Adrenal gland (tissue), 5 donors: Measurements from ENCODE around the gene HSBP1.

ENCODE experiments used
- POLR2A ChIP-seq, 2 donors: fragments of 450-650 bp; IDR thresholded peaks; one replicate each; pipeline ENCODE4 v1.6.1; 2017; ENCODE audit warnings: antibody characterized with exemption in 2 of 2, mild to moderate bottlenecking in 2 of 2, moderate library complexity in 1 of 2
- TF ChIP-seq, protein P1 (sequence below), 6 experiments: fragments of 450-650 bp in 4 of 6; fragments of 200-600 bp in 2 of 6; sonication (generic) in 1 of 6; IDR thresholded peaks; 1 replicate in 5 of 6; 2 replicates in 1 of 6; pipeline versions ENCODE4 v1.5.1 to v1.8.0; 2016 to 2021; ENCODE audit warnings: antibody characterized with exemption in 6 of 6, mild to moderate bottlenecking in 2 of 6, moderate library complexity in 1 of 6
- donor health status: DM: no; HTN: no; CAD: no.

DNA sequence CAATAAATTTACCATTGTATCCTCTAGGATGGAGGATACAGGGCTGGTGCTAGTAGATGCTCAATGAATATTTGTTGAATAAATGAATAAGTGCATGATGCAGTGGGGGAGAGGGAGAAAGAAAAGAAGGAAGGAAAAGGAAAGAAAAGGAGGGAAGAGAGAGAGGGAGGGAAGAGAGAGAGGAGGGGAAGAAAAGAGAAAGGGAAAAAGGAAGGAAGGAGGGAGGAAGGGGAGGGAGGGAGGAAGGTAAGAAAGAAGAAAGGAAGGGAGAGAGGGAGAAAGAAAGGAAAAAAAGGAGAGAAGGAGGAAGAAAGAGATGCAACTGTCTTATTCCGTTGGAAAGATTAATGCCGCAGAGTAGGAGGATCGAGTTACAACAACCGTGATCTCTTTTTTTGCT lies 30.4 kb downstream of the HSBP1 start:
- TF ChIP-seq, protein P1, sequence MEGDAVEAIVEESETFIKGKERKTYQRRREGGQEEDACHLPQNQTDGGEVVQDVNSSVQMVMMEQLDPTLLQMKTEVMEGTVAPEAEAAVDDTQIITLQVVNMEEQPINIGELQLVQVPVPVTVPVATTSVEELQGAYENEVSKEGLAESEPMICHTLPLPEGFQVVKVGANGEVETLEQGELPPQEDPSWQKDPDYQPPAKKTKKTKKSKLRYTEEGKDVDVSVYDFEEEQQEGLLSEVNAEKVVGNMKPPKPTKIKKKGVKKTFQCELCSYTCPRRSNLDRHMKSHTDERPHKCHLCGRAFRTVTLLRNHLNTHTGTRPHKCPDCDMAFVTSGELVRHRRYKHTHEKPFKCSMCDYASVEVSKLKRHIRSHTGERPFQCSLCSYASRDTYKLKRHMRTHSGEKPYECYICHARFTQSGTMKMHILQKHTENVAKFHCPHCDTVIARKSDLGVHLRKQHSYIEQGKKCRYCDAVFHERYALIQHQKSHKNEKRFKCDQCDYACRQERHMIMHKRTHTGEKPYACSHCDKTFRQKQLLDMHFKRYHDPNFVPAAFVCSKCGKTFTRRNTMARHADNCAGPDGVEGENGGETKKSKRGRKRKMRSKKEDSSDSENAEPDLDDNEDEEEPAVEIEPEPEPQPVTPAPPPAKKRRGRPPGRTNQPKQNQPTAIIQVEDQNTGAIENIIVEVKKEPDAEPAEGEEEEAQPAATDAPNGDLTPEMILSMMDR (IDR thresholded peaks at IDR 0.05): no peak
- no peak for TF ChIP-seq POLR2A (IDR thresholded peaks at IDR 0.05)
